ENCODE measurements around the gene KRTAP5-7.

KRTAP5-7 gene

DNA sequence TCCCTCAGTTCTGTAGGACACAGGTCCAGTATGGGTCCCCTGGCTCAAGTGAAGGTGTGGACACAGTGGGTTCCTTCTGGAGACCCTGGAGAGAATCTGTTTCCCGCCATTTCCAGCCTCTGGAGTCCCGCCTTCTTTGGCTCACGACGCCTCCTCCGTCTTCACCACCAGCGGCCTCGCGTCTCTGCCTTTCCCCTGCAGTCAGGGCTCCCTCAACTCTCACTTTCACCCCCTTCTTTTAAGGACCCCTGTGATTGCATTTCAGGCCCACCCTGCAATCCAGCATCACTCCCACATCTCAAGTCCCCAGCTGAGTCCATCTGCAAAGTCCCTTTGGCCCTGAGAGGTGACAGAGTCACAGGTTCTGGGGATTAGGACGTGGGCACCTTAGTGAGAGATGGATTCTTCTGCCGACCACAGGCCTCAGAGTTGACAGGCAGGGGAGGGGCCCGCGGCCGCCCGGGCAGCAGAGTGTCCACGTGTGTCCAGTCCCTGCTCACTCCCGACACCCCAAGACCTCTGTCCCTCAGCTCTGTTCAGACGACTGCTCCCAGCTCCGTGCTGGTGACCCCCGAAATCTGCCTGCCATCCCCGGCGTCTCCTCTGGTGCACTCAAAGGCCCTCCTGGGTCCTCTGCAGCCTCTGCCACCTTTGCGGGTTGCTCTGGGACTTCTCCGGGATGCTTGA is 36.9 kb upstream of the KRTAP5-7 start:
- peaks cover 20% of the 10 kb centered on the region for H3K4me1 Mint-ChIP-seq
- no peak for ATAC-seq
- H3K27ac Mint-ChIP-seq: peak overlapping the region; percentile 85 to 89
- no peaks in the 10 kb centered on the region for H3K9me3 Mint-ChIP-seq
- no peaks in the 10 kb centered on the region for H3K27me3 Mint-ChIP-seq
- no peak overlapping the region for H3K4me3 Mint-ChIP-seq
- no peak for DNase-seq

- DNase-seq (no peak), ATAC-seq (no peak)
- Mint-ChIP-seq H3K4me3 (no peak overlapping the region), H3K27ac (peak overlapping the region in 1 of 2 donors; percentile 57), H3K9me3 (no peaks in the 10 kb centered on the region), H3K4me1 (peaks cover 20% of the 10 kb centered on the region), H3K27me3 (no peaks in the 10 kb centered on the region)
These were observed 36.2 kb upstream of the KRTAP5-7 start for GRCh38 chr11:71490731-71491390.

- H3K4me3 Mint-ChIP-seq: no peak overlapping the region
- no peaks in the 10 kb centered on the region for H3K27me3 Mint-ChIP-seq
- H3K9me3 Mint-ChIP-seq: no peaks in the 10 kb centered on the region
- no peak for DNase-seq
- no peak overlapping the region for H3K27ac Mint-ChIP-seq
- ATAC-seq: no peak
- H3K4me1 Mint-ChIP-seq: peaks cover 20% of the 10 kb centered on the region
These were observed 35.5 kb upstream of the KRTAP5-7 start for GRCh38 chr11:71491531-71491930.

DNA sequence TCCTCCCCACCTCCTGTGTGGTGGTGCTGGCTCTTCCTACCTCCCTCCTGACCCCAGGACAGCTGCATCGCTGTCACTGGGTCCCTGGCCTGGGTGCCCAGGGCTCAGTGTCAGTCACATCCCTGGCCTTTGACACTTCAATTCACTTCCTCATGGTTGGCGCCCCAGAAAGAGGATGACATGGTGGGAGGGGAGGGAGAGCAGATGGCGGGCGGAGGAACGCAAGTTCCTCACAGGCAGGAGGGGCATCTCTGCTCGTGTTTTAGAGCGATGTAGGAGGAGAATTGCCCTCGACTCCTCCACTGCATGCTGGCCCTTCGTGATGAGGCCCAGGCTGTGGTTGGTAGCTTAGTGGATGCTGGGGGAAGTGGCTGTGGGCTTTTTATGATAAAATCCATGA is 35.1 kb upstream of the KRTAP5-7 start:
- H3K4me1 Mint-ChIP-seq: peaks cover 20% of the 10 kb centered on the region
- H3K27ac Mint-ChIP-seq: peak overlapping the region in 1 of 2 donors; percentile 89
- no peak overlapping the region for H3K4me3 Mint-ChIP-seq
- no peaks in the 10 kb centered on the region for H3K27me3 Mint-ChIP-seq
- DNase-seq (no peak), ATAC-seq (no peak)
- no peaks in the 10 kb centered on the region for H3K9me3 Mint-ChIP-seq

DNA sequence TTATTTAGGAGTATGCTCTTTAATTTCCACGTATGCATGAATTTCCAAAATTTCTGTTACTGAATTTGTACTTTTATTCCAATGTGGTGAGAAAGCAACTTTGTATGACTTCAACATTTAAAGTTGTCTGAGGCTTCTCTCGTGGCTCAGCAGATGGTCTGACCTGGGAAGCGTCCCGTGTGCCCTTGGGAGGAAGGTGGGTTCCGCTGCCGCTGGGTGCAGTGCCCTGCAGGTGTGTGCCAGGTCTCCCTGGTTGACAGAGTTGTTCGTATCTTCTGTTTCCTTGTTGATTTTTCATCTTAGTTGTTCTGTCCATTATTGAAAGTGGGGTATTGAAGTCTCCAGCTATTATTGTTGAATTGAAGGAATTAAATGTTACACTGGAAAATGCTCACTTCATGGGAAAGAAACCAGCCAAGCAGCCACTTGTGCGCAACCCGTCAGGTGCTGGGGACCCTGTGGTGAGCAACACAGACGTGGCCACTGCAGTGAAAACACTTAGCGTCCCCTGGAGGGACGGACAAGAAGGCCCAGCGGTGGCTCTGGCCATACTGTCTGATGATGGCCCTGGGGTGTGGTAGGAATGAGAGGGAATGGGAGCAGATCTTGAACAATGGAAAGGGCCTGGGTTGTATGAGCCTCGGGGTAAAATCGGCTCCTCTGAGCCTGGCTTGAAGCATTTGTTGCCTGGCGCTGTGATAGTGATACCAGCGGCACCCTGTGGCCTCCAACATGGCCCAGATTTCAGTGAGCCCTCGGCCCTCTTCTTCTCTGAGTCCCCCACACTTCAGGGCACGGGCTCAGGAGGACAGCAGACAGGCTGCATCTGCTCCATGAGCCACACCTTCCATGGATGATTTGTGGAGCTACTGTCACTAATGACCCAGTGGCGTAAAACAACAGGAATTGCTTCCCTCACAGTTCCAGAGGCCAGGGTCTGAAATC is 31.5 kb upstream of the KRTAP5-7 start:
- Mint-ChIP-seq H3K4me3 (no peak overlapping the region), H3K9me3 (no peaks in the 10 kb centered on the region), H3K27ac (peak overlapping the region in 1 of 2 donors; percentile 84), H3K4me1 (no peaks in the 10 kb centered on the region), H3K27me3 (no peaks in the 10 kb centered on the region)
- ATAC-seq (no peak), DNase-seq (no peak)

DNA sequence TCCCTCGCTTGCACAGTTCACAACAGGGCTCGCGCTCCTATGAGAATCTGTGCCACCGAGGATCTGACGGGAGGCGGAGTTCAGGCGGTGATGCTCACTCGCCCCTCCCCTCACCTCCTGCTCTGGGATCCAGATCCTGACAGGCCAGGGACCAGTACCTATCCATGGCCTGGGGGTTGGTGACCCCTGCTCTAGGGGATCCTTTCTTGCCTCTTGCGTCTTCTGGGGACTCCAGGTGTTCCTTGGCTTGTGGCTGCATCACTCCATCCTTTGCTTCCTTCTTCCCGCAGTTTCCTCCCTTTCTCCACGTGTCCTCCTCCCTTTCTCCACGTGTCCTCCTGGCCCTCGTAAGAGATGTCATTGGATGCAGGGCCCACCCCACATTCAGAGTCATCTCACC is 30.6 kb upstream of the KRTAP5-7 start:
- no peaks in the 10 kb centered on the region for H3K9me3 Mint-ChIP-seq
- H3K4me3 Mint-ChIP-seq: no peak overlapping the region
- DNase-seq: no peak
- ATAC-seq: no peak
- no peak overlapping the region for H3K27ac Mint-ChIP-seq
- no peaks in the 10 kb centered on the region for H3K4me1 Mint-ChIP-seq
- no peaks in the 10 kb centered on the region for H3K27me3 Mint-ChIP-seq

DNA sequence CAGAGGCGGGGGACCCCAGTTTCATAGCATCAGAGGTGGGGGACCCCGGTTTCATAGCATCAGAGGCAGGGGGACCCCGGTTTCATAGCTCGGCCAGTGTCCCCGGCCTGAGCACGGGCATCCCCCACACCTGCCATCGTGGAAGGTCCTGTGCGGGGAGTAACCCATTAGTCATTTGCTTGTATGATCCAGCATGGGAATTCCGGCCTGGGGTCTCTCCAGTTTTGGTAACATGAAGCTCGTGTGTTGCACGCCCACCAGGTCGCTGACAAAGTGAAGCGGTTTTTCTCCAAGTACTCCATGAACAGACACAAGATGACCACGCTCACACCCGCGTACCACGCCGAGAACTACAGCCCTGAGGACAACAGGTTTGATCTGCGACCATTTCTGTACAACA is 29.0 kb upstream of the KRTAP5-7 start:
- no peak overlapping the region for H3K4me3 Mint-ChIP-seq
- no peak for ATAC-seq

GRCh38 chr11:71499125-71499524 is 27.9 kb upstream of the KRTAP5-7 start:
- Mint-ChIP-seq H3K9me3 (no peaks in the 10 kb centered on the region), H3K27ac (no peak overlapping the region), H3K4me3 (no peak overlapping the region), H3K4me1 (no peaks in the 10 kb centered on the region), H3K27me3 (no peaks in the 10 kb centered on the region)
- no peak for DNase-seq
- no peak for ATAC-seq

More for the DNA sequence above, 29.0 kb upstream of the KRTAP5-7 start:
- no peaks in the 10 kb centered on the region for H3K4me1 Mint-ChIP-seq
- H3K9me3 Mint-ChIP-seq: no peaks in the 10 kb centered on the region
- no peak for DNase-seq
- H3K27ac Mint-ChIP-seq: no peak overlapping the region
- H3K27me3 Mint-ChIP-seq: no peaks in the 10 kb centered on the region

DNA sequence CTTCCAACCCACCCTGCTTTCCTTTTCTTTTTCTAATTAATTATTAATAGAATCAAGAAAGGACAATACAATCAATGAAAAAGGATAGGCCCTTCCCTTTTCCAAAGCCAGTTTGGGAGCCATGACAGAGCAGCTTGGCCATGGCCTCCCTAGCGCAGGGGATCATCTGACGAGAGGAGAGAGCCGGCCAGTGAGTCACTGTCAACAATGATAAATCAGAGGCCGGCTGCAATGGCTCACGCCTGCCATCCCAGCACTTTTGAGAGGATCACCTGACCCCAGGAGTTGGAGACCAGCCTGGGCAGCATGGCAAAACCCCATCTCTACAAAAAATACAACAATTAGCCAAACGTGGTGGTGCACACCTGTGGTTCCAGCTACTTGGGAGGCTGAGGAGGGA is 27.5 kb upstream of the KRTAP5-7 start:
- H3K27ac Mint-ChIP-seq: no peak overlapping the region
- H3K4me3 Mint-ChIP-seq: no peak overlapping the region
- ATAC-seq (no peak), DNase-seq (no peak)
- no peaks in the 10 kb centered on the region for H3K4me1 Mint-ChIP-seq
- peaks cover 0 to 3% of the 10 kb centered on the region in 2 donors for H3K9me3 Mint-ChIP-seq
- no peaks in the 10 kb centered on the region for H3K27me3 Mint-ChIP-seq

DNA sequence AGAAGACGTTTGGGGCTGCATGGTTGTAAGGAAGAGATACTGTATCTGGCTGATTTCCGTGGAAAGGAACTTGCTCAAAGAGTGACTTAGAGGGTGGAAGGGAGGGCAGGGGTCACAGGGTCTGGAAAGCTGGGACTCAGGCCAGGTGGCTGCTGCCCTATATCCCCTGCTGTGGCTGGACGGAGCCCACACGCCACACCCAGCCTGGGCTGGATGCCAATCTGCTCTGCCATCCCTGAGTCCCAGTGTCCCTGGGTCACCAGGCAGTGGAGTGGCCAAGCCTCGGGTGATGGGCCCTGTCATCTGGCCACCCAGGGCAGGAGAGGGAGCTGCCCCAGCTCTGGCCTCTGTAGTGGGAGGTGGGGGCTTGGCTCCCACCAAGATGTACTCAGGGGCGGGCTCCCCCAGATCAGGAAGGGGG is 26.5 kb upstream of the KRTAP5-7 start:
- no peak overlapping the region for H3K4me3 Mint-ChIP-seq
- H3K9me3 Mint-ChIP-seq: peaks cover 0 to 10% of the 10 kb centered on the region in 2 donors
- no peaks in the 10 kb centered on the region for H3K4me1 Mint-ChIP-seq
- H3K27ac Mint-ChIP-seq: no peak overlapping the region
- DNase-seq (no peak), ATAC-seq (no peak)
- H3K27me3 Mint-ChIP-seq: no peaks in the 10 kb centered on the region

GRCh38 chr11:71501071-71501985 is 25.7 kb upstream of the KRTAP5-7 start:
- H3K4me1 Mint-ChIP-seq: no peaks in the 10 kb centered on the region
- peaks cover 0 to 17% of the 10 kb centered on the region in 2 donors for H3K9me3 Mint-ChIP-seq
- no peak for DNase-seq
- no peak for ATAC-seq
- H3K4me3 Mint-ChIP-seq: no peak overlapping the region
- no peaks in the 10 kb centered on the region for H3K27me3 Mint-ChIP-seq
- H3K27ac Mint-ChIP-seq: peak overlapping the region in 1 of 2 donors; percentile 42

- Mint-ChIP-seq H3K27me3 (no peaks in the 10 kb centered on the region), H3K4me3 (no peak overlapping the region), H3K4me1 (no peaks in the 10 kb centered on the region), H3K27ac (no peak overlapping the region), H3K9me3 (peaks cover 0 to 19% of the 10 kb centered on the region in 2 donors)
- DNase-seq: no peak
- no peak for ATAC-seq
These were observed 25.0 kb upstream of the KRTAP5-7 start for GRCh38 chr11:71502026-71502425.

DNA sequence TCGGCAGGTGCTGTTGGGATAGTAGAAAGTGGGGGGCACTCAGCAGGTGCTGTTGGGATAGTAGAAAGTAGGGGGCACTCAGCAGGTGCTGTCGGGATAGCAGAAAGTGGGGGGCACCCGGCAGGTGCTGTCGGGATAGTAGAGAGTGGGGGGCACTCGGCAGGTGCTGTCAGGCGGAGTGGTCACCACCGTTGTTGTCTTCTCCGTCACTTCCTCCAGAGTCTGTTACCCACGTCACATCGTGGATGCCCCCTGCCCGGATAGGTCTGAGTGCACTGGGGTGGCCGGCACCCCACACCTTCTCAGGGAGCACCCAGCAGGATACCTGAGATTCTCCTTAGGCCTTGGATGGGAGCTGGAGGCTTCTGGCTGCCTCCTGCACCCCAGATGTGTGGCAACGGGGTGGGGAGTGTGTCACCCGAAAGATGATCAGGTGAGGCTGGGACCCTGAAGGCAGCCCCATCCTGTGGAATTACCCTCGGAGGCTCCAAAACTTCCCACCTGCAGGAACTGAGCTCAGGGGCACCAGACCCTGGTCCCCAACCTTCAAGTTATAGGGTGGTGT is 24.1 kb upstream of the KRTAP5-7 start:
- Mint-ChIP-seq H3K4me1 (no peaks in the 10 kb centered on the region), H3K27ac (no peak overlapping the region), H3K27me3 (no peaks in the 10 kb centered on the region), H3K4me3 (no peak overlapping the region), H3K9me3 (peaks cover under 1 to 28% of the 10 kb centered on the region in 2 donors)
- DNase-seq (no peak), ATAC-seq (no peak)

GRCh38 chr11:71504531-71504930 is 22.5 kb upstream of the KRTAP5-7 start:
- ATAC-seq: no peak
- H3K27me3 Mint-ChIP-seq: no peaks in the 10 kb centered on the region
- no peaks in the 10 kb centered on the region for H3K4me1 Mint-ChIP-seq
- no peak for DNase-seq
- no peak overlapping the region for H3K4me3 Mint-ChIP-seq
- peak overlapping the region in 1 of 2 donors; percentile 19 for H3K27ac Mint-ChIP-seq
- peaks cover 16 to 44% of the 10 kb centered on the region in 2 donors for H3K9me3 Mint-ChIP-seq

GRCh38 chr11:71505001-71505400 is 22.1 kb upstream of the KRTAP5-7 start:
- Mint-ChIP-seq H3K27ac (no peak overlapping the region), H3K9me3 (peaks cover 21 to 48% of the 10 kb centered on the region in 2 donors), H3K4me1 (no peaks in the 10 kb centered on the region), H3K27me3 (no peaks in the 10 kb centered on the region), H3K4me3 (no peak overlapping the region)
- DNase-seq (no peak), ATAC-seq (no peak)

Data from stimulated activated naive CD8-positive, alpha-beta T cell treated with anti-CD3 and anti-CD28 coated beads, Interleukin-15, amount 100 ng/mL, for 72 hours (primary cell).